Effector memory CD8-positive, alpha-beta T cell (primary cell): ENCODE data around the gene ADM5.
A peak's percentile ranks its signal among the peaks of the same experiment; 100 is the strongest.

ENCODE experiments used
- ATAC-seq: fragments of 150-1000 bp; cut with Tn5 transposase; replicated peaks from 2 replicates; pipeline ENCODE4 v1.10.0; 2021; ENCODE audit warnings: mild to moderate bottlenecking, moderate library complexity
- DNase-seq, 3 experiments: peaks; one replicate each; pipeline ENCODE4 v3.0.0; 2021
- H3K27ac Mint-ChIP-seq, 2 donors: one replicate each; pipeline ENCODE4 v1.8.0; 2022; ENCODE audit warnings: mild to moderate bottlenecking in 2 of 2, mixed read lengths in 2 of 2, moderate library complexity in 2 of 2
- H3K27me3 Mint-ChIP-seq, 2 donors: one replicate each; pipeline ENCODE4 v1.8.0; 2022; ENCODE audit warnings: mixed read lengths in 2 of 2
- H3K36me3 Mint-ChIP-seq: one replicate; pipeline ENCODE4 v1.8.0; 2022; ENCODE audit warnings: mild to moderate bottlenecking, moderate library complexity, mixed read lengths; ENCODE audit not compliant: insufficient read depth
- H3K4me1 Mint-ChIP-seq, 2 donors: one replicate each; pipeline ENCODE4 v1.8.0; 2022; ENCODE audit warnings: low read depth in 2 of 2, mixed read lengths in 2 of 2
- H3K4me3 Mint-ChIP-seq, 2 donors: one replicate each; pipeline ENCODE4 v1.8.0; 2022; ENCODE audit warnings: mild to moderate bottlenecking in 2 of 2, mixed read lengths in 2 of 2, moderate library complexity in 2 of 2
- H3K9me3 Mint-ChIP-seq, 2 donors: one replicate each; pipeline ENCODE4 v1.8.0; 2022; ENCODE audit warnings: mixed read lengths in 2 of 2

ADM5 gene

DNA sequence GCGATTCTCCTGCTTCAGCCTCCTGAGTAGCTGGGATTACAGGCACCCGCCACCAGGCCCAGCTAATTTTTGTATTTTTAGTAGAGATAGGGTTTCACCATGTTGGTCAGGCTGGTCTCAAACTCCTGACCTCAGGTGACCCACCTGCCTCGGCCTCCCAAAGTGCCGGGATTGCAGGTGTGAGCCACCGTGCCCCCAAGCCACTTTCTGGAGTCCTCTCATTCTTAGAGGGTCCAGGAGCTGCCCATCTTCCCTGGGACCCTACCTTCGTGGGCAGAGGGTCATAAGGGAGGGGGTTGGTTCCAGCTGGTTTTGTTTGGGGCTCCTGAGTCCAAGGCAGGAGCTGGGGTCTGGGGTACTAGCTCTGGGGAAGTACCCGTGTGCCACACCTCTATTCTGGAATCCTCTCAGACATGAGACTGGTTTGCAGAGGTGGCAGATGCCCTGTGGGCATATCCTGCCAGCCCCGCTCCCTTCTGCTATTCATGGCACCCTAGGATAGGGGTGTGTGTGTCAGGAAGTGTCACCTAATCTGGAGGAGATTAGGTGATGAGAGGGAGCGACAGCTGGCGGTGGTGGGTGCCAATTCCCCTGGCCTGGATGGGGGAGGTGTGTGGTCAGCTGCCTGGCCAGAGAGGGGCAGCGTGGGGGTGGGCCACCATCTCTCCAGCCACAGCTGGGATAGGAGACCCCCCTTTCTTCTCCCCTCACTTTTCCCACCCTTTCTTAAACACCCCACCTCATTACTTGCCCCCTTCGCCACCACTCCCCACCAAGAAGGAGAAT lies 10.2 kb upstream of the ADM5 start:
- ATAC-seq (no peak), DNase-seq (no peak)
- Mint-ChIP-seq H3K9me3 (no peaks in the 10 kb centered on the region), H3K36me3 (peaks cover 56% of the 10 kb centered on the region), H3K4me3 (peak overlapping the region in 1 of 2 donors; percentile 87), H3K27me3 (no peaks in the 10 kb centered on the region), H3K4me1 (peaks cover 29 to 40% of the 10 kb centered on the region in 2 donors), H3K27ac (peak overlapping the region; percentile 98 to 100)

DNA sequence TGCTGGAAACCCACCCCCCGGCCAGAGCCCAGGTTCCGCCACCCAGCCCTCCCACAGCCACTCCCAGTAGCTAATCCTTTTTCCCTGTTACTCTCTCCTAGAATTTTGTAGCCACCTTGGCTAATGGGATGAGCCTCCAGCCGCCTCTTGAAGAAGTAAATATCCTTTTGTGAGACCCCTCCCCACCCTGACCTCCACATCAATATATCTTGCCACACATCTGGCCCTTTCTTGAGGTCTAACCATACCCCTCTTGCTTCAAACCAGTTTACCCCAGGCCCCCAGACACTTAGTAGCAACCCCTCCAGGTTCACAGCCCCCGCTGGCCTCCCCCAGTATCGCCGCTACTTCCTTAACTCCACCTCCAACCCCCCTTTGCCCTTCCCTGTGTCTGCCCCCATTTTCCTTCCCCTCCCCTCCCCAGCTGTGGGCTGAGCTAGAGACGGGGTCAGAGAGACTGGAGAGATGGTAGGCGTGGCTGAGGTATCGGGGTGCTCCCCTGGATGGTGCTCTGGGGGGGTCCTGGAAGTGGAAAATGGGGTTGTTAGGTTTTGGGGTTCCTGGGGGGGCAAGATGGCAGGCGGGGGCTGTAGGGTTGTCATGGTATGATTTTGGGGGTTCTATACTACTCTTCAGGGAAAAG lies 9.5 kb upstream of the ADM5 start:
- Mint-ChIP-seq H3K4me3 (peak overlapping the region; percentile 4 to 50), H3K4me1 (peaks cover 29 to 40% of the 10 kb centered on the region in 2 donors), H3K36me3 (peaks cover 61% of the 10 kb centered on the region), H3K27ac (peak overlapping the region; percentile 2 to 98), H3K27me3 (no peaks in the 10 kb centered on the region), H3K9me3 (no peaks in the 10 kb centered on the region)
- no peak for DNase-seq
- ATAC-seq = no peak

DNA sequence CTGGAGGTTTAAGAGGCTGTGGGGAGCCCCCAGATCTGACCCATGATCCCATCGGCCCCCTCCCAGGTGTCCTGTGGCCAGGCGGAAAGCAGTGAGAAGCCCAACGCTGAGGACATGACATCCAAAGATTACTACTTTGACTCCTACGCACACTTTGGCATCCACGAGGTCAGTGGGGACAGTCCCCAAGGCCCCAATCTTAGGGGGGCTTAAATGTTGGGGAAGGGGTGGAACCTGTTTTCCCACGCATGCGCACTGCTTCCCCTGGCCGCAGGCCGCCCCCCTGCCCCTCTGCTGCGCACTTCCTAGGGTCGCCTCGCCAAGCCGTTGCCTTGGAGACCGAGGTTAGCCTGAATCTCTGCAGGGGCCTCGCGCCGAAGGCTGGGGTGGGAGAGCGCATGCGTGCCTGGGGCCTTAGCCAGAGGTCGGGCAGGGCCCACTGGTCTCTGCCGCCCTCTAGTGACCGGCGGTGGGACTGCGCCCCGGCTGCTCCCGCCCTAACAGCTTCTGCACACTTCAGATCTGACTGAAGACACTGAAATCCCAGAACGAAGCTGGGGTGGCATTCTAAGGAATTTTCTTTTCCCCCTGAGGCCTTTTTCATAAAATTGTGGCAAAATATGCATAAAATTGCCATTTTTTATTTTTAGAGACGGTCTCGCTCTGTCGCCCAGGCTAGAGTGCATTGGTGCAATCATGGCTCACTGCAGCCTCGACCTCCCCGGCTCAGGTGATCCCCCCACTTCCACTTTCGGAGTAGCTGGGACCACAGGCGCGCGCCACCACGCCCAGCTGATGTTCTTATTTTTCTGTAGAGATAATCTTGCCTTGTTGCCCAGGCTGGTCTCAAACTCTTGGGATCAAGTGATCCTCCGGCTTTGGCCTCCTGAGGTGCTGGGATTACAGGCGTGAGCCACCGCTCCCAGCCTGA lies 8.7 kb upstream of the ADM5 start:
- Mint-ChIP-seq H3K4me3 (peak overlapping the region; percentile 50 to 55), H3K9me3 (no peaks in the 10 kb centered on the region), H3K4me1 (peaks cover 29 to 40% of the 10 kb centered on the region in 2 donors), H3K27ac (peak overlapping the region in 1 of 2 donors; percentile 98), H3K36me3 (peaks cover 68% of the 10 kb centered on the region), H3K27me3 (no peaks in the 10 kb centered on the region)
- DNase-seq (peak; percentile 95 to 96 (median 96)), ATAC-seq (peak; percentile 8)

DNA sequence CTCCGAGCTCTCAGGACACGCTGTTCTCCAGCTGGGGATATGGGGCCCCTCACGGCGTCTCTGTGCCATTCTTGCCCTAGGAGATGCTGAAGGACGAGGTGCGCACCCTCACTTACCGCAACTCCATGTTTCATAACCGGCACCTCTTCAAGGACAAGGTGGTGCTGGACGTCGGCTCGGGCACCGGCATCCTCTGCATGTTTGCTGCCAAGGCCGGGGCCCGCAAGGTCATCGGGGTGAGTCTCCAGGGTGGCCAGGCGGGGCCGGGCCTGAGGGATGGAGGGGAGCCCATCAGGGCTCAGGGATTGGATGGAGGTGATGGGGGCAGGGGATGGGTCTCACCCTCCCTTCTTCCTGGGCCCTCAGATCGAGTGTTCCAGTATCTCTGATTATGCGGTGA lies 7.6 kb upstream of the ADM5 start:
- H3K36me3 Mint-ChIP-seq = peaks cover 68% of the 10 kb centered on the region
- no peak overlapping the region for H3K27ac Mint-ChIP-seq
- no peak for DNase-seq
- H3K4me3 Mint-ChIP-seq = no peak overlapping the region
- H3K9me3 Mint-ChIP-seq = no peaks in the 10 kb centered on the region
- H3K4me1 Mint-ChIP-seq = peaks cover 22 to 30% of the 10 kb centered on the region in 2 donors
- ATAC-seq = no peak
- H3K27me3 Mint-ChIP-seq = no peaks in the 10 kb centered on the region

DNA sequence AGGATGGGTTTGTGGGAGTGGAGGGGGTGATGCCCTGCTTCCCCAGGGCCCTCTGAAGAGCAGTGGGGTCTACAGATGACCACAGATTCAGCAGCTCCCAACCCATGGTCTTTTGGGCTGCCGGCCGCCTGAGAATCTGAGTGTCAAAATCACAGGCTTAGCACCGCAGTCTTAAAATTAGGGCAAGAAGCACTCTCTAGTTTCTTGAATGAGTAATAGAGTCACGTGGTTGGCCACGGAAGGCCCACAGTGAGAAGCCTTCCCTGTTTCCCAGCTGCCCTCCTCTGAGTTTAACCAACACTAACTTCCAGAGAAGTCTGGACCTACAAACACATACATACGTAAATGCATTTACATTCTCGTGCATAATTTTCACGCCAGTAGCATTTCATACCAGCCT lies 7.1 kb upstream of the ADM5 start:
- ATAC-seq = no peak
- H3K9me3 Mint-ChIP-seq = no peaks in the 10 kb centered on the region
- no peaks in the 10 kb centered on the region for H3K27me3 Mint-ChIP-seq
- H3K4me1 Mint-ChIP-seq = peaks cover 22 to 26% of the 10 kb centered on the region in 2 donors
- H3K36me3 Mint-ChIP-seq = peaks cover 67% of the 10 kb centered on the region
- H3K27ac Mint-ChIP-seq = peak overlapping the region in 1 of 2 donors; percentile 57
- no peak overlapping the region for H3K4me3 Mint-ChIP-seq
- no peak for DNase-seq

DNA sequence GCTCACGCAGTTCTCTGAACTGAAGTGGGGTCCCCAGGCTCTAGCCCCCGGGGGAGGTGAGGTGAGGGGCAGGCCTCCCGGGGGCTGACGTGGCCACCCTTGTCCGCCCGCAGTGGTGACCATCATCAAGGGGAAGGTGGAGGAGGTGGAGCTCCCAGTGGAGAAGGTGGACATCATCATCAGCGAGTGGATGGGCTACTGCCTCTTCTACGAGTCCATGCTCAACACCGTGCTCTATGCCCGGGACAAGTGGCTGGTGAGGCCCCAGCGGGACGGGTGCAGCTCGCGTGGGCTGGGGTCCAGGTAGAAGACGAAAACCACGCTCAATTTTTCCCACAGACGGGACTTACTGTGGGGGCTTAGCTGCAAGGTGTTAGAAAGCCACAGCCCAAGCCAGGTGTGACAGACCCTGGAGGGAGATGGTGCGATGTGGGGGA lies 5.6 kb upstream of the ADM5 start:
- Mint-ChIP-seq H3K36me3 (peaks cover 66% of the 10 kb centered on the region), H3K4me3 (no peak overlapping the region), H3K9me3 (no peaks in the 10 kb centered on the region), H3K4me1 (peaks cover 17 to 18% of the 10 kb centered on the region in 2 donors), H3K27me3 (no peaks in the 10 kb centered on the region), H3K27ac (no peak overlapping the region)
- DNase-seq (no peak), ATAC-seq (no peak)

DNA sequence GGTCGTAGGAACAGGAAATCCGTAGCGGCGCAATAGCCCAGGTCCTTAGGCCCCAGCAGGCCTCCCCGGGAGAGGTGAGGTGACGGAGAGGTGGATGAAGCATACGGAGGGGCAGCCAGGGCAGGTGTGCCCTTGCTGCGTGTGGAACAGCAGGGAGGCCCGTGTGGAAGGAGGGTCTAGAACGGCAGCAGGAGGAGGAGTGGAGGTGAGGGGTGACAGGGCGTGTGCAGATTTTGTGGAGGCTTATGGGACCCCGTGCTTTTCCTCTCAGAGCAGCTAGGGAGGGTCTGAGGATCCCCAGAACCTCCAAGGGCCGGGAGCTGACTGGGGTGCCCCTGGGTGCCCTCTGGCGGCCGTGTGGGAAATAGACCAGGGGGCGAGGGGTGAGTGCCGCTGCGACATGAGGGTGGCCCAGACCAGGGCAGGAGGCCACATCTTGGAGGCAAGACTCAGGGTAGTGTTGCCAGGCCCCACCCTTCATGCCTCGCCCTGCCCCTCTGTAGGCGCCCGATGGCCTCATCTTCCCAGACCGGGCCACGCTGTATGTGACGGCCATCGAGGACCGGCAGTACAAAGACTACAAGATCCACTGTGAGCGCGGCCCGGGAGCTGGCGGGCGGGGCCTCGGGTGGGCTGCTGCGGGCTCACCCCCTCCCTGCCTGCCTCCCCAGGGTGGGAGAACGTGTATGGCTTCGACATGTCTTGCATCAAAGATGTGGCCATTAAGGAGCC lies 5.0 kb upstream of the ADM5 start:
- Mint-ChIP-seq H3K4me1 (peaks cover 12 to 16% of the 10 kb centered on the region in 2 donors), H3K36me3 (peaks cover 67% of the 10 kb centered on the region), H3K9me3 (no peaks in the 10 kb centered on the region), H3K27ac (no peak overlapping the region), H3K27me3 (no peaks in the 10 kb centered on the region), H3K4me3 (no peak overlapping the region)
- ATAC-seq (no peak), DNase-seq (no peak)

DNA sequence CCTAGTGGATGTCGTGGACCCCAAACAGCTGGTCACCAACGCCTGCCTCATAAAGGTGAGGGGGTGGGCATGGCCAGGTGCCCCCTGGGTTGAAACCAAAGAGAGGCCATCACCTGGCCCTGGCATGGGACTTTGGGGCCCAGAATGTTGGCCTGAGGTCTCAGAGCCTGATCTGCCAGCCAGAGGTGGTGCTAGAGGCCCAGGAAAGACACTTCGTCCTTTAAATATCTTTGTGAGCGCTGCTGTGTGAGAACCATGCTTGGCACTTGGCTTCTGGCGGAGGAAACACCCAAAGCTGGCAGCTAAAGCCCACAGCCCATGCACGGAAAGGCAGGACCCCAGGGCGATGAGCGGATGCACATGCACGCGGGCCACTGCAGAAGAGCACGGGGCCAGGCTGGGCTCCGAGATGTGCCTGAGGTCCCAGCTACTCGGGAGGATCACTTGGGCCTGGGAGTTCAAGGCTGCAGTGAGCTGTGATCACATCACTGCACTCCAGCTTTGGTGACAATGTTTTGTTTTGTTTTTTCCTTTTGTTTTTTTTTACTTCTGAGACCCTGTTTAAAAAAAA lies 4.3 kb upstream of the ADM5 start:
- Mint-ChIP-seq H3K4me1 (peaks cover 5 to 13% of the 10 kb centered on the region in 2 donors), H3K36me3 (peaks cover 68% of the 10 kb centered on the region), H3K27ac (no peak overlapping the region), H3K9me3 (no peaks in the 10 kb centered on the region), H3K4me3 (no peak overlapping the region), H3K27me3 (peaks cover 4 to 6% of the 10 kb centered on the region in 2 donors)
- no peak for ATAC-seq
- no peak for DNase-seq

DNA sequence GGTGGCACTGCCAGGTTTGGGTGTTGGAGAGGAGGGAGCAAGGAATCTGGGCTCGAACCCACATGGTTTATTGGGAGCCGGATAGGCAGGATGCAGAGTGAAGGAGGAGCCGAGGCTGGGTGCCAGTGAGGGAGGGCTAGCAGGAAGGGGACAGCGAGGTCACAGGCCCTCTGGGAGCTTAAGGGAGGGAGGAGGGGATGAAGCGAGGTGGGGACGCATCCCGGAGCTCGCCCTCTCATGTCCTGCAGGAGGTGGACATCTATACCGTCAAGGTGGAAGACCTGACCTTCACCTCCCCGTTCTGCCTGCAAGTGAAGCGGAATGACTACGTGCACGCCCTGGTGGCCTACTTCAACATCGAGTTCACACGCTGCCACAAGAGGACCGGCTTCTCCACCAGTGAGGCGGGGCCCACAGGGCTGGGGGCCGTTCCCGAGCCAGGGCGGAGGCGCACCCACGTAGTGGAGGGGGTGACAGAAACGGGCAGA lies 3.5 kb upstream of the ADM5 start:
- peaks cover 12 to 14% of the 10 kb centered on the region in 2 donors for H3K27me3 Mint-ChIP-seq
- no peaks in the 10 kb centered on the region for H3K9me3 Mint-ChIP-seq
- no peak overlapping the region for H3K27ac Mint-ChIP-seq
- no peak overlapping the region for H3K4me3 Mint-ChIP-seq
- H3K36me3 Mint-ChIP-seq = peaks cover 65% of the 10 kb centered on the region
- H3K4me1 Mint-ChIP-seq = peaks cover 9 to 19% of the 10 kb centered on the region in 2 donors
- ATAC-seq (no peak), DNase-seq (no peak)

DNA sequence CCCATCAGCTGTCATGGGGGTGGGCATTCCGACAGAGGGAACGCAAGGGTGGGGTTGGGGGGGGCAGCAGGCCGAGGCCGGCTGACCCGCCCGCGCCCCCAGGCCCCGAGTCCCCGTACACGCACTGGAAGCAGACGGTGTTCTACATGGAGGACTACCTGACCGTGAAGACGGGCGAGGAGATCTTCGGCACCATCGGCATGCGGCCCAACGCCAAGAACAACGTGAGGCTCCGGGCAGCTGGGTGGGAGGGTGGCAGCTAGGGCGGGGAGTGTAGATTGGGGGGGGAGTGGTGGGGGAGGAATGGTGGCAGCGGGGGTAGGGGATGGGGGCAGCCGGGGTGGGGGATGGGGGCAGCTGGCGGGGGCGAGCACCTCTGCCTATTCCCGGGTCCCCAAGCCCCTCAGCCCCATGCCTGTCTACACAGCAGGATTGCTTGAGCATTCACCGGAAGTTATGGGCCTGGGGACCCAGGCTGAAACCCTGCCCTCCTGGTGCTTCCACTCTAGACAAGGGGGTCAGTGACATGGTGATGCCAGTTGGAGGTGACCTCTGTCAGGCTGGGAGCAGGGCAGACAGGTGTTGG lies 2.8 kb upstream of the ADM5 start:
- Mint-ChIP-seq H3K9me3 (no peaks in the 10 kb centered on the region), H3K27ac (no peak overlapping the region), H3K27me3 (peaks cover 18 to 21% of the 10 kb centered on the region in 2 donors), H3K4me3 (no peak overlapping the region), H3K4me1 (peaks cover 14 to 23% of the 10 kb centered on the region in 2 donors), H3K36me3 (peaks cover 63% of the 10 kb centered on the region)
- no peak for DNase-seq
- no peak for ATAC-seq

DNA sequence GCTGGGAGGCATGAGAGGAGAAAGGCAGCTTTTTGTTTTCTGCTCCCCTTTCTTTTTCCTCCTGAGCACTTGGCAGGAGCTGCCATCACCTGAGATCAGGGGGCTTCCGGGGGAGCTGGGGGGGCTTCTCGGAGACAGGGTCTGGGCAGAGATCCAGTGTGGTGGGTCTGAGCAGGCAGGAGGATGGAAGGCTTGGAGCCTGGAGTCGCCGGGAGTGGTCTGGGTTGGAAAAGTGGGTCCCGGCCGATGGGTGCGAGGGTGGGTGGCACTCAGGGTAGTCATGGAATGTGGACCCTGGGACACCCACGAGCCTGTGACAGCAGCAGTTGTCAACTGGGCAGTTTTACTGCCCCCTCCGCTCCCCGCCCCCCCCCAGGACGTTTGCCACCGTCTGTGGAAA lies 2.2 kb upstream of the ADM5 start:
- no peak for ATAC-seq
- no peak overlapping the region for H3K4me3 Mint-ChIP-seq
- peaks cover 18 to 27% of the 10 kb centered on the region in 2 donors for H3K27me3 Mint-ChIP-seq
- H3K36me3 Mint-ChIP-seq = peaks cover 58% of the 10 kb centered on the region
- peaks cover 14 to 23% of the 10 kb centered on the region in 2 donors for H3K4me1 Mint-ChIP-seq
- no peak for DNase-seq
- no peaks in the 10 kb centered on the region for H3K9me3 Mint-ChIP-seq
- no peak overlapping the region for H3K27ac Mint-ChIP-seq
